Naive B cell (primary cell): ENCODE measurements around the gene SPACA7. TPM values are rescaled to one million over a fixed set of nuclear protein-coding genes. Genes with fewer than 3 reads are reported as not detected.

Experiments used
- ATAC-seq, 2 donors: fragments of 150-1000 bp; cut with Tn5 transposase; 2 replicates each; pipeline ENCODE4 v1.10.0; 2021; ENCODE audit warnings: low read depth in 2 of 2, mild to moderate bottlenecking in 2 of 2, moderate library complexity in 2 of 2
- DNase-seq: peaks from one replicate; pipeline ENCODE4 v3.0.0; 2022
- H3K27ac Mint-ChIP-seq, 6 donors: one replicate each; pipeline ENCODE4 v1.8.0; 2020 to 2022; ENCODE audit warnings: mild to moderate bottlenecking in 6 of 6, mixed read lengths in 6 of 6, moderate library complexity in 5 of 6, inconsistent platforms in 2 of 6
- H3K27me3 Mint-ChIP-seq, 3 donors: one replicate each; pipeline ENCODE4 v1.8.0; 2021 to 2022; ENCODE audit warnings: mixed read lengths in 3 of 3, mild to moderate bottlenecking in 1 of 3
- H3K36me3 Mint-ChIP-seq, 2 donors: one replicate each; pipeline ENCODE4 v1.8.0; 2020 to 2022; ENCODE audit warnings: mixed read lengths in 2 of 2, inconsistent platforms in 1 of 2, mild to moderate bottlenecking in 1 of 2
- H3K4me1 Mint-ChIP-seq, 3 donors: one replicate each; pipeline ENCODE4 v1.8.0; 2020 to 2022; ENCODE audit warnings: mixed read lengths in 3 of 3, inconsistent platforms in 1 of 3, mild to moderate bottlenecking in 1 of 3, moderate library complexity in 1 of 3
- H3K4me3 Mint-ChIP-seq, 8 donors: one replicate each; pipeline ENCODE4 v1.8.0; 2020 to 2022; ENCODE audit warnings: mild to moderate bottlenecking in 8 of 8, mixed read lengths in 8 of 8, moderate library complexity in 8 of 8, inconsistent platforms in 2 of 8
- H3K9me3 Mint-ChIP-seq, 7 donors: one replicate each; pipeline ENCODE4 v1.8.0; 2020 to 2022; ENCODE audit warnings: mixed read lengths in 7 of 7, mild to moderate bottlenecking in 5 of 7, inconsistent platforms in 2 of 7, moderate library complexity in 1 of 7
- polyA plus RNA-seq, 6 donors: library from polyadenylated mRNA; unstranded; fragments of 300-500 nt; fragmentation: Illumina TruSeq; gene quantifications; one replicate each; pipeline ENCODE4 v1.2.3, GENCODE V29; 2021; ENCODE audit warnings: low read depth in 6 of 6

The SPACA7 gene
- polyA plus RNA-seq, 6 donors from 2014 or later: not detected

GRCh38 chr13:112475889-112476288 lies 99.7 kb downstream of the SPACA7 start:
- Mint-ChIP-seq H3K4me1 (no peaks in the 10 kb centered on the region), H3K9me3 (peaks cover 0 to 19% (median 8%) of the 10 kb centered on the region in 7 donors), H3K36me3 (peaks cover 0 to 9% of the 10 kb centered on the region in 2 donors), H3K27me3 (no peaks in the 10 kb centered on the region), H3K4me3 (no peak overlapping the region), H3K27ac (no peak overlapping the region)
- no peak for DNase-seq
- no peak for ATAC-seq

GRCh38 chr13:112477070-112477619 lies 101.0 kb downstream of the SPACA7 start:
- peak overlapping the region in 1 of 6 donors; percentile 8 for H3K27ac Mint-ChIP-seq
- H3K4me1 Mint-ChIP-seq: no peaks in the 10 kb centered on the region
- H3K27me3 Mint-ChIP-seq: no peaks in the 10 kb centered on the region
- H3K36me3 Mint-ChIP-seq: peaks cover 0 to 9% of the 10 kb centered on the region in 2 donors
- no peak for DNase-seq
- H3K4me3 Mint-ChIP-seq: no peak overlapping the region
- ATAC-seq: no peak
- H3K9me3 Mint-ChIP-seq: peaks cover under 1 to 10% (median 5%) of the 10 kb centered on the region in 7 donors

- H3K4me3 Mint-ChIP-seq: no peak overlapping the region
- H3K27ac Mint-ChIP-seq: peak overlapping the region in 2 of 6 donors; percentile 10 to 37
- peaks cover 0 to 7% (median 0%) of the 10 kb centered on the region in 7 donors for H3K9me3 Mint-ChIP-seq
- no peaks in the 10 kb centered on the region for H3K27me3 Mint-ChIP-seq
- no peaks in the 10 kb centered on the region for H3K4me1 Mint-ChIP-seq
- DNase-seq (no peak), ATAC-seq (no peak)
- H3K36me3 Mint-ChIP-seq: no peaks in the 10 kb centered on the region
These were observed 103.2 kb downstream of the SPACA7 start for GRCh38 chr13:112479389-112479788.

- no peak overlapping the region for H3K27ac Mint-ChIP-seq
These were observed 105.3 kb downstream of the SPACA7 start for GRCh38 chr13:112481458-112481857.

GRCh38 chr13:112483299-112483698 lies 107.1 kb downstream of the SPACA7 start:
- no peak overlapping the region for H3K4me3 Mint-ChIP-seq
- no peaks in the 10 kb centered on the region for H3K36me3 Mint-ChIP-seq
- H3K27ac Mint-ChIP-seq: peak overlapping the region in 2 of 6 donors; percentile 5 to 33
- DNase-seq (no peak), ATAC-seq (no peak)
- no peaks in the 10 kb centered on the region for H3K27me3 Mint-ChIP-seq
- no peaks in the 10 kb centered on the region for H3K4me1 Mint-ChIP-seq
- peaks cover 0 to 7% (median 0%) of the 10 kb centered on the region in 7 donors for H3K9me3 Mint-ChIP-seq

More at GRCh38 chr13:112481458-112481857, 105.3 kb downstream of the SPACA7 start:
- ATAC-seq: no peak
- Mint-ChIP-seq H3K27me3 (no peaks in the 10 kb centered on the region), H3K4me1 (no peaks in the 10 kb centered on the region), H3K4me3 (no peak overlapping the region), H3K36me3 (no peaks in the 10 kb centered on the region), H3K9me3 (peaks cover 0 to 7% (median 0%) of the 10 kb centered on the region in 7 donors)
- no peak for DNase-seq

Other genes starting within 250 kb of the SPACA7 start
- gene TUBGCP3, start 211.8 kb downstream of the SPACA7 start, polyA plus RNA-seq: 10 to 100 TPM; 13.3 to 24.4 (median 16.5) TPM